ENCODE results near the gene IDE.
"Not testable (repeated sequence)": the region's sequence is repeated elsewhere in the genome, so short reads cannot be mapped to it uniquely, and the experiment has no call there.

The IDE gene

GRCh38 chr10:92573798-92574547, at the start of gene IDE:
TSS of gene IDE (minus strand) at chr10:92574093. CDS start at chr10:92574019, 74 bp downstream.
- Histone ChIP-seq H3K4me3 (ENCODE audit: low read length) (peak within 1 kb of the TSS; percentile 84), H3K4me1 (ENCODE audit: insufficient read depth, low read length) (peaks cover 14% of the 10 kb centered on the region), H2AFZ (ENCODE audit: low read depth, low read length) (peak within 1 kb of the TSS; percentile 95), H3K27me3 (ENCODE audit: insufficient read depth, low read length) (no peaks in the 10 kb centered on the region), H3K9me3 (ENCODE audit: low read length) (no peaks in the 10 kb centered on the region), H3K36me3 (ENCODE audit: insufficient read depth, low read length) (peaks cover 5% of the 10 kb centered on the region)

DNA sequence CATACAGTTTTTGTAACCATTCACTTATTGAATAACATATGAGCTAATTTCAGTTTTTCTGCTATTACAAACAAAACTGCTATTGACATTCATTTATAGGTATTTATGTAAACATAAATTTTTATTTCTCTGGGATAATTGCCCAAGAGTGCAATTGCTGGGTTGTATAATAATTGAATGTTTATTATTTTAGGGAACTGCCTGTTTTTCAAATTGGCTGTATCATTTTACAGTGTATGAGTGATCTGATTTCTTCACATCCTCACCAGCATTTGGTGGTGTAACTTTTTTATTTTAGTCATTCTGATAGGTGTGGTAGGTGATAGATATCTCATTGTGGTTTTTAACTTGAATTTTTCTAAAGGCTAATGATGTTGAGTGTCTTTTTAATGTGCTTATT, 45.5 kb upstream of the IDE start:
- no peaks in the 10 kb centered on the region for H3K27me3 ChIP-seq (ENCODE audit: insufficient read depth, low read length)
- H2AFZ ChIP-seq (ENCODE audit: low read depth, low read length) = no peak overlapping the region
- no peak overlapping the region for H3K4me3 ChIP-seq (ENCODE audit: low read length)
- H3K9me3 ChIP-seq (ENCODE audit: low read length) = peaks cover 2% of the 10 kb centered on the region
- no peaks in the 10 kb centered on the region for H3K4me1 ChIP-seq (ENCODE audit: insufficient read depth, low read length)
- peaks cover 70% of the 10 kb centered on the region for H3K36me3 ChIP-seq (ENCODE audit: insufficient read depth, low read length)

- Histone ChIP-seq H3K9me3 (ENCODE audit: low read length) (no peaks in the 10 kb centered on the region), H3K4me3 (ENCODE audit: low read length) (no peak overlapping the region), H3K36me3 (ENCODE audit: insufficient read depth, low read length) (peaks cover 66% of the 10 kb centered on the region), H3K27me3 (ENCODE audit: insufficient read depth, low read length) (no peaks in the 10 kb centered on the region), H3K4me1 (ENCODE audit: insufficient read depth, low read length) (no peaks in the 10 kb centered on the region), H2AFZ (ENCODE audit: low read depth, low read length) (no peak overlapping the region)
Measured at GRCh38 chr10:92615515-92615914, 41.6 kb upstream of the IDE start.

DNA sequence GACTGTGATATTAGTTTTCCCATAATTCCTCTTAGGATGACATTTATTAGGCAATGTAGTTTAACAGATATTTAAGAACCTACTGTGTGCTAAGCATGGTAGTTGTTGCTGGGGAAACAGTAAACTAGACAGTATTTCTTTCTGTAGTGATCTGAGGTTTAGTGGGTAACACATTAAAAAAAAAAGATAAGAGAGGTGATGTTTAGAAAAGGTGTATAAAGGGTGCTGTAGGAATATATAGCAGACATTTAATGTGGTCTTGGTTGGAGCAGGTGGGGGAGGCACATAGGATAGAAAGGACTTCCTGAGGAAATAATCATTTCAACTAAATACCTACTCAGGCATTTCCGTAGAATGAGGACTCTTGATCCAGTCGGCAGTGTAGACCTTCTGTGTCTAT, 30.9 kb upstream of the IDE start:
- Histone ChIP-seq H2AFZ (ENCODE audit: low read depth, low read length) (no peak overlapping the region), H3K4me1 (ENCODE audit: insufficient read depth, low read length) (no peaks in the 10 kb centered on the region), H3K9me3 (ENCODE audit: low read length) (peaks cover 6% of the 10 kb centered on the region), H3K4me3 (ENCODE audit: low read length) (no peak overlapping the region), H3K36me3 (ENCODE audit: insufficient read depth, low read length) (peaks cover 28% of the 10 kb centered on the region), H3K27me3 (ENCODE audit: insufficient read depth, low read length) (no peaks in the 10 kb centered on the region)

DNA sequence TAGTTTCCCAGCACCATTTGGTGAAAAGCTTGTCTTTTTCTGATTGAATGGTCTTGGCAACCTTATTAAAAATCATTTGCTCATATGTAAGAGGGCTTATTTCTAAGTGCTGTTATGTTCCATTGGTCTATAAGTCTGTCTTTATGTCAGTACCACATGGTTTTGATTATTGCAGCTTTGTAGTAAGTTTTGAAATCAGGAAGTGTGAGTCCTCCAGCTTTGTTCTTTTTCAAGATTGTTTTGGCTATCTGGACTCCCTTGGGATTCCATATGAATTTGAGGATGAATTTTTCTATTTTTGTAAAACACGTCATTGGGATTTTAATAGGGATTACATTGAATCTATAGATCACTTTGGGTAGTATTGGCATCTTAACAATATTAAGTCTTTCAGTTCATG, 24.4 kb upstream of the IDE start:
- no peaks in the 10 kb centered on the region for H3K36me3 ChIP-seq (ENCODE audit: insufficient read depth, low read length)
- peaks cover 13% of the 10 kb centered on the region for H3K4me1 ChIP-seq (ENCODE audit: insufficient read depth, low read length)
- H3K9me3 ChIP-seq (ENCODE audit: low read length) = peaks cover 7% of the 10 kb centered on the region
- no peak overlapping the region for H3K4me3 ChIP-seq (ENCODE audit: low read length)
- no peaks in the 10 kb centered on the region for H3K27me3 ChIP-seq (ENCODE audit: insufficient read depth, low read length)
- no peak overlapping the region for H2AFZ ChIP-seq (ENCODE audit: low read depth, low read length)

DNA sequence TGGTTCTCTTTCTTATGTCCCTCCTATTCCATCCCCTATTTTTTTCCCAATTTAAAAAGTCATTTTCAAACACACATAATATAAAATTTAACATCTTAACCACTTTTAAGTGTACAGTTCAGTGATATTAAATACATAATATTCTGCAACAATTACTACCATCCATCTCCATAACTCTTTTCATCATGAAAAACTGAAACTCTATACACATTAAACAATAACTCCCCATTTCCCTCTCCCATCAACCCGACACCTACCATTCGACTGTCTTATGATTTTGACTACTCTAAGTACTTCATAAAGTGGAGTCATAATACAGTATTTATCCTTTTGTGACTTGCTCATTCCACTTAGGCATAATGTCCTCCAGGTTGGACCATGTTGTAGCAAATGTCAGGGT, 21.6 kb upstream of the IDE start:
- H3K4me1 ChIP-seq (ENCODE audit: insufficient read depth, low read length) = peaks cover 16% of the 10 kb centered on the region
- H3K36me3 ChIP-seq (ENCODE audit: insufficient read depth, low read length) = no peaks in the 10 kb centered on the region
- H3K4me3 ChIP-seq (ENCODE audit: low read length) = peak overlapping the region; percentile 98
- H3K9me3 ChIP-seq (ENCODE audit: low read length) = peaks cover 2% of the 10 kb centered on the region
- no peaks in the 10 kb centered on the region for H3K27me3 ChIP-seq (ENCODE audit: insufficient read depth, low read length)
- H2AFZ ChIP-seq (ENCODE audit: low read depth, low read length) = no peak overlapping the region

- Histone ChIP-seq H2AFZ (ENCODE audit: low read depth, low read length) (peak overlapping the region; percentile 98), H3K27me3 (ENCODE audit: insufficient read depth, low read length) (no peaks in the 10 kb centered on the region), H3K36me3 (ENCODE audit: insufficient read depth, low read length) (no peaks in the 10 kb centered on the region), H3K9me3 (ENCODE audit: low read length) (peaks cover 2% of the 10 kb centered on the region), H3K4me1 (ENCODE audit: insufficient read depth, low read length) (peaks cover 16% of the 10 kb centered on the region), H3K4me3 (ENCODE audit: low read length) (peak overlapping the region; percentile 98)
Measured at GRCh38 chr10:92593619-92594588, 20.0 kb upstream of the IDE start.

DNA sequence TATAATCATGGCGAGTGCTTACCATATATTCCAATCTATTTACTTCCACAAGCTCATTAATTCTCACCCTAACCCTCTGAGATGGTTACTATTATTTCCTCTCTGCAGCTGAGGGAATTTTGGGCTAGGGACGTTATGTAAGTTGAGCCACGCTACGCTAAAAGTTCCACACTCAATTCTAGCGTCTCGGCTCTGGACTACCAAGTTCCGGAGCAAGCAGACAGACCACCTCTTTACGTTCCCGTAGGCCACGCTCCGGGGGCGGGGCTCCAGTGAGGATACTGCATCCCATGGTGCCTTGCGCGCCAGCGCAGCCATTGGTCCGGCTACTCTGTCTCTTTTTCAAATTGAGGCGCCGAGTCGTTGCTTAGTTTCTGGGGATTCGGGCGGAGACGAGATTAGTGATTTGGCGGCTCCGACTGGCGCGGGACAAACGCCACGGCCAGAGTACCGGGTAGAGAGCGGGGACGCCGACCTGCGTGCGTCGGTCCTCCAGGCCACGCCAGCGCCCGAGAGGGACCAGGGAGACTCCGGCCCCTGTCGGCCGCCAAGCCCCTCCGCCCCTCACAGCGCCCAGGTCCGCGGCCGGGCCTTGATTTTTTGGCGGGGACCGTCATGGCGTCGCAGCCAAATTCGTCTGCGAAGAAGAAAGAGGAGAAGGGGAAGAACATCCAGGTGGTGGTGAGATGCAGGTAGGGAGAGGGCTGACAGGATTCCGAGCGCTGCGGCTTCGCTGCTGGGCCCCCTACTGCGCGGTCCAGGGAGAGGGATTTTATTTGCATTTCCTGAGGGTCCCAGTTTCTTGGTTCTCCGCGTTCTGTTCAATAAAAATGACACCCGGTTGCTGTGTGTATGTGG, 19.1 kb upstream of the IDE start, which contains the start of gene KIF11:
Gene KIF11, plus strand, starts transcription at position 370 of the 858 bp plus-strand sequence. Its CDS starts 246 bp downstream, at position 616.
- peaks cover 16% of the 10 kb centered on the region for H3K4me1 ChIP-seq (ENCODE audit: insufficient read depth, low read length)
- H3K4me3 ChIP-seq (ENCODE audit: low read length) = peak within 1 kb of the TSS; percentile 98
- H3K36me3 ChIP-seq (ENCODE audit: insufficient read depth, low read length) = no peaks in the 10 kb centered on the region
- no peaks in the 10 kb centered on the region for H3K27me3 ChIP-seq (ENCODE audit: insufficient read depth, low read length)
- H2AFZ ChIP-seq (ENCODE audit: low read depth, low read length) = peak within 1 kb of the TSS; percentile 98
- H3K9me3 ChIP-seq (ENCODE audit: low read length) = peaks cover 2% of the 10 kb centered on the region

DNA sequence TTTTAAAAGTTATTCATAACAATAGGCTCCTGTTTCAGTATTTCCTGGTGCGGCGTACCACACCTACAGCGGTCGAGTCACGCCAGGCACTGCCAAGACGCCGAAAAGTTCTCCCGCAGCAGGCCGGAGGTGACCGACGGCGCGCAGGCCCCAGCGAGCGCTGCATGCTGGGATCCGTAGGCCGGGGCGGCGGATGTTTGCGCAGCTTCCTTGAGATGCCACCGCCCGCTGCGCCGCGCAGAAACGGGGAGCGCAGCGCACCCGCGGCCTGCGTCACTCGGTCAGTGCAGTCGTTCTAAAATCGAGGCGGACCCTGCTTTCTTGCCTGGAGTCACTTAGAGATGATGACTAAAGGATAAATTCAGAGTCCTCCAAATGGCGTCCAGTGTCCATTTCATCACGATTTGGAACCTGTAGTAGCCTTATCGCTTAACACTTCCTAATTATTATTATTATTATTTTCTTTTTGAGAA, 17.7 kb upstream of the IDE start:
- no peaks in the 10 kb centered on the region for H3K27me3 ChIP-seq (ENCODE audit: insufficient read depth, low read length)
- H3K4me3 ChIP-seq (ENCODE audit: low read length) = peak overlapping the region; percentile 33
- no peak overlapping the region for H2AFZ ChIP-seq (ENCODE audit: low read depth, low read length)
- H3K36me3 ChIP-seq (ENCODE audit: insufficient read depth, low read length) = no peaks in the 10 kb centered on the region
- H3K9me3 ChIP-seq (ENCODE audit: low read length) = no peaks in the 10 kb centered on the region
- peaks cover 16% of the 10 kb centered on the region for H3K4me1 ChIP-seq (ENCODE audit: insufficient read depth, low read length)

DNA sequence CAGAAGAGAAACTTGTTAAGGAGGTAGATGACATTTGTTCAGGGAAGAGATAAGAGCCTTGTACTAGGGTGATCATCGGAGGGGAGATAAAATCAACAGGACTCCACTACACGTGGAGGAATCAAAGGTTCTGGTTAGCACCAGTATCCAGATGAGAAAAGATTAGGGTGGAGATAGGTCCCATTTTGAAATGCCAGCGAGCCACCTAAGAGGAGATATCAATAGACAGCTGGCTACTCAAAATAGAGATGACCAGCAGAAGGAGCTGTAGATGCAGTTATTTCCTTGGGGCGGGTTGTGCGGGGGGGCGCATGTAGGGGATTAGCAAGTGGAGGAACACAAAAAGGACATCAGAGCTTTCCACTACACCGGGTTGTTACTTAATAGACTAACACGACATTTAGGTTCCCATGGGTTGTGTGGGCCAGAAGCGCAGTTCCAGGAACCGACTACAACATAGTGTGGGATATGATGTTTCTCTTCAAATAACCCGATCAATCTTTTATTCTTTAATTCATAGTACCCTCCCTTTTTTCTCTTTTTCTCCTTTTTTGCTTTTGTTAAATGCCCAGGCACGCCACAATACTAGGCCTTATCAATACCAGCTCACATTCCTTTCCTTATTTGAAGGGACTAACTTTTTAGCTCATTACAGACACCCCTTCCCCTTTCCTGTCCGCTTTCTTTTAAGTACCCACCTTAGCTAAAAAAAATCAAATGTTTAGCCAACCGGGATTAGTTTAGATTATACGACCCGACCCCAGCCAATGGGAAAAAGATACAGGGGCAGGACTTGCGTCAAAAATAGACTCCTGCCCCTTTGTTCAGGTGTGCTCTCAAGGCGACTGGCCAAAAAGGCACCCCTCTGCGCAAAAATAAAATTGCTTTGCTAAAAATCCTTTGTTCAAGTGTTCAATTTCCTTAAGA, 17.0 kb upstream of the IDE start:
- peaks cover 16% of the 10 kb centered on the region for H3K4me1 ChIP-seq (ENCODE audit: insufficient read depth, low read length)
- H3K36me3 ChIP-seq (ENCODE audit: insufficient read depth, low read length) = no peaks in the 10 kb centered on the region
- no peak overlapping the region for H2AFZ ChIP-seq (ENCODE audit: low read depth, low read length)
- no peaks in the 10 kb centered on the region for H3K9me3 ChIP-seq (ENCODE audit: low read length)
- H3K27me3 ChIP-seq (ENCODE audit: insufficient read depth, low read length) = no peaks in the 10 kb centered on the region
- H3K4me3 ChIP-seq (ENCODE audit: low read length) = peak overlapping the region; percentile 33

DNA sequence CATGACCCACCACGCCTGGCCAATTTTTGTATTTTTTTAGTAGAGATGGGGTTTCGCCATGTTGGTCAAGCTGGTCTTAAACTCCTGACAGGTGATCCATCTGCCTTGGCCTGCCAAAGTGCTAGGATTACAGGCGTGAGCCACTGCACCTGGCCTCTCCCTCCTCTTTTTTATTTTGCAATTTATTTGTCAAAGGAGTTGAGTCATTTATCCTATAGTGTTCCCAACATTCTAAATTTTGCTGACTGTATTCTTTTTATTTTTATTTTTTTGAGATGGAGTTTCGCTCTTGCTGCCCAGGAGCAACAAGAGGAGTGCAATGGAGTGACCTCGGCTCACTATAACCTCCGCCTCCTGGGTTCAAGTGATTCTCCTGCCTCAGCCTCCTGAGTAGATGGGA, 8.5 kb upstream of the IDE start:
- H3K9me3 ChIP-seq (ENCODE audit: low read length); H3K4me1 ChIP-seq (ENCODE audit: insufficient read depth, low read length); H3K4me3 ChIP-seq (ENCODE audit: low read length); H3K36me3 ChIP-seq (ENCODE audit: insufficient read depth, low read length); H2AFZ ChIP-seq (ENCODE audit: low read depth, low read length); H3K27me3 ChIP-seq (ENCODE audit: insufficient read depth, low read length): not testable (repeated sequence)

- Histone ChIP-seq H3K9me3 (ENCODE audit: low read length) (no peaks in the 10 kb centered on the region), H3K4me3 (ENCODE audit: low read length) (no peak overlapping the region), H2AFZ (ENCODE audit: low read depth, low read length) (no peak overlapping the region), H3K27me3 (ENCODE audit: insufficient read depth, low read length) (no peaks in the 10 kb centered on the region), H3K36me3 (ENCODE audit: insufficient read depth, low read length) (no peaks in the 10 kb centered on the region), H3K4me1 (ENCODE audit: insufficient read depth, low read length) (peaks cover 14% of the 10 kb centered on the region)
Measured at GRCh38 chr10:92575961-92576360, 2.1 kb upstream of the IDE start.

Measured in neuron (in vitro differentiated cells).